ENCODE data around the gene EPHA5.

The EPHA5 gene

GRCh38 chr4:65670331-65671031 is at the start of gene EPHA5:
Gene EPHA5, minus strand, starts transcription at chr4:65670489. Its CDS starts 747 bp downstream, at chr4:65669742.
- DNase-seq (ENCODE audit: low read depth in 2 of 2): no peak

- DNase-seq (ENCODE audit: low read depth in 2 of 2): no peak
Observed at GRCh38 chr4:65719635-65720034, 49.3 kb upstream of the EPHA5 start.

- no peak for DNase-seq (ENCODE audit: low read depth in 2 of 2)
Observed at GRCh38 chr4:65698631-65699030, 28.3 kb upstream of the EPHA5 start.

GRCh38 chr4:65696436-65696835 is 26.1 kb upstream of the EPHA5 start:
- no peak for DNase-seq (ENCODE audit: low read depth in 2 of 2)

- DNase-seq (ENCODE audit: low read depth in 2 of 2): no peak
Observed at GRCh38 chr4:65671372-65671771, 1.1 kb upstream of the EPHA5 start.

- no peak for DNase-seq (ENCODE audit: low read depth in 2 of 2)
Observed at GRCh38 chr4:65670020-65670330, 314 bp downstream of the EPHA5 start.

GRCh38 chr4:65669111-65670019 is 924 bp downstream of the EPHA5 start:
- DNase-seq (ENCODE audit: low read depth in 2 of 2): no peak

- no peak for DNase-seq (ENCODE audit: low read depth in 2 of 2)
Observed at GRCh38 chr4:65668201-65669089, 1.8 kb downstream of the EPHA5 start.

- no peak for DNase-seq (ENCODE audit: low read depth in 2 of 2)
Observed at GRCh38 chr4:65667506-65668041, 2.7 kb downstream of the EPHA5 start.

- DNase-seq (ENCODE audit: low read depth in 2 of 2): no peak
Observed at GRCh38 chr4:65665771-65666523, 4.3 kb downstream of the EPHA5 start.

GRCh38 chr4:65661471-65661870 is 8.8 kb downstream of the EPHA5 start:
- DNase-seq (ENCODE audit: low read depth in 2 of 2): no peak

GRCh38 chr4:65658117-65658516 is 12.2 kb downstream of the EPHA5 start:
- no peak for DNase-seq (ENCODE audit: low read depth in 2 of 2)

GRCh38 chr4:65656008-65656407 is 14.3 kb downstream of the EPHA5 start:
- DNase-seq (ENCODE audit: low read depth in 2 of 2): no peak

- no peak for DNase-seq (ENCODE audit: low read depth in 2 of 2)
Observed at GRCh38 chr4:65654976-65655375, 15.3 kb downstream of the EPHA5 start.

GRCh38 chr4:65653740-65654361 is 16.4 kb downstream of the EPHA5 start:
- no peak for DNase-seq (ENCODE audit: low read depth in 2 of 2)

GRCh38 chr4:65651751-65652150 is 18.5 kb downstream of the EPHA5 start:
- DNase-seq (ENCODE audit: low read depth in 2 of 2): no peak

GRCh38 chr4:65651031-65651430 is 19.3 kb downstream of the EPHA5 start:
- no peak for DNase-seq (ENCODE audit: low read depth in 2 of 2)

GRCh38 chr4:65646136-65646535 is 24.2 kb downstream of the EPHA5 start:
- no peak for DNase-seq (ENCODE audit: low read depth in 2 of 2)

- DNase-seq (ENCODE audit: low read depth in 2 of 2): no peak
Observed at GRCh38 chr4:65645185-65645584, 25.1 kb downstream of the EPHA5 start.

GRCh38 chr4:65635051-65635821 is 35.1 kb downstream of the EPHA5 start:
- no peak for DNase-seq (ENCODE audit: low read depth in 2 of 2)

All from stimulated activated CD8-positive, alpha-beta memory T cell treated with anti-CD3 and anti-CD28 coated beads, Interleukin-15, amount 100 ng/mL, for 4 hours (primary cell).